ENCODE results near the gene NCEH1. TPM values are rescaled to one million over a fixed set of nuclear protein-coding genes. Genes with fewer than 3 reads are reported as not detected.

Gene NCEH1
- total and polyA plus RNA-seq, 2 of the 13 experiments (the other 11 are each of a cell fraction or from before 2014, with no cell fraction given), result 12.9 to 21.4 TPM

DNA sequence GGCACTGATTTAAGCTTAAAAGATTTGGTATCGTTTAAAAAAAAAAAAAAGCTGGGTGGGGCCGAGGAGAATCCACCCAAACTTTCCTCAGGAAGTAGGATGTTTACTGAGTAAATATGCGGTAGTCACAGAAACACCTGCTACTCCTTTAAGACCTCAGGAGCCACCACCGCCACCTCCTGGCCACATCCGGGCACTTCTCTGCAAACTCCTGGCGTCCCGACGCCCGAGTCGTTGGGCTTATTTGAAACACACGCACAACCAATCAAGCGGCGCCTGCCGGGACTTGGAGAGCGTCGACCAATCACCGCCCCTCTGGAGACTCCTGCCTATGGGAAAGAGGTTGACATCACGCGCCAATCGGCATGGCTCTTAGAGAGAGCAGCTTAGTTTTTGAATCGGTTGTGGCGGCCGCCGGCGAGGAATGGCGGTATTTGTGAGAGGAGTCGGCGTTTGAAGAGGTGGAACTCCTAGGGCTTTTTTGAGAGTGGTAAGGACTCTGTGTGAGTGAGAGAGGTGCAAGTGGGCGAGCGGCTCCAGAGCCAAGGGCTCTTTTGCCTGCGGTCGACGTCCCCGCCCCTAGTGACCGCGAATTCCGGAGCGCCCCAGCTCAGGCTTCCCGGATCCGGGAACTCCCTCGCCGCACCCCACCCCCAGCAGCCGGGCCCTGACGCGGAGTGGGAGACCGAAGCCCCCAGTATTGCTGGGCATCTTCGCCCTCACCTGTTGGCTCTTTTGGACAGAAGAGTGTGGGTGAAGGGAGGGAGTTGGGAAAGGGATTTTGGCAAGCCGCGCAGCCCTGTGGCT, 39.7 kb upstream of the NCEH1 start, which contains the start of gene ECT2 (continued):
- TF ChIP-seq PCBP1 (IDR thresholded peaks at IDR 0.05; ENCODE audit: borderline replicate concordance, low read depth, low read length), result 0 out of 2 replicates have a peak, but pooled peaks have one; percentile 43
- TF ChIP-seq, protein P1, sequence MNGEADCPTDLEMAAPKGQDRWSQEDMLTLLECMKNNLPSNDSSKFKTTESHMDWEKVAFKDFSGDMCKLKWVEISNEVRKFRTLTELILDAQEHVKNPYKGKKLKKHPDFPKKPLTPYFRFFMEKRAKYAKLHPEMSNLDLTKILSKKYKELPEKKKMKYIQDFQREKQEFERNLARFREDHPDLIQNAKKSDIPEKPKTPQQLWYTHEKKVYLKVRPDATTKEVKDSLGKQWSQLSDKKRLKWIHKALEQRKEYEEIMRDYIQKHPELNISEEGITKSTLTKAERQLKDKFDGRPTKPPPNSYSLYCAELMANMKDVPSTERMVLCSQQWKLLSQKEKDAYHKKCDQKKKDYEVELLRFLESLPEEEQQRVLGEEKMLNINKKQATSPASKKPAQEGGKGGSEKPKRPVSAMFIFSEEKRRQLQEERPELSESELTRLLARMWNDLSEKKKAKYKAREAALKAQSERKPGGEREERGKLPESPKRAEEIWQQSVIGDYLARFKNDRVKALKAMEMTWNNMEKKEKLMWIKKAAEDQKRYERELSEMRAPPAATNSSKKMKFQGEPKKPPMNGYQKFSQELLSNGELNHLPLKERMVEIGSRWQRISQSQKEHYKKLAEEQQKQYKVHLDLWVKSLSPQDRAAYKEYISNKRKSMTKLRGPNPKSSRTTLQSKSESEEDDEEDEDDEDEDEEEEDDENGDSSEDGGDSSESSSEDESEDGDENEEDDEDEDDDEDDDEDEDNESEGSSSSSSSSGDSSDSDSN (CRISPR knock-in tag; IDR thresholded peaks at IDR 0.05), result 0 out of 2 replicates have a peak, but pooled peaks have one; percentile 46
- TF ChIP-seq, protein P2, sequence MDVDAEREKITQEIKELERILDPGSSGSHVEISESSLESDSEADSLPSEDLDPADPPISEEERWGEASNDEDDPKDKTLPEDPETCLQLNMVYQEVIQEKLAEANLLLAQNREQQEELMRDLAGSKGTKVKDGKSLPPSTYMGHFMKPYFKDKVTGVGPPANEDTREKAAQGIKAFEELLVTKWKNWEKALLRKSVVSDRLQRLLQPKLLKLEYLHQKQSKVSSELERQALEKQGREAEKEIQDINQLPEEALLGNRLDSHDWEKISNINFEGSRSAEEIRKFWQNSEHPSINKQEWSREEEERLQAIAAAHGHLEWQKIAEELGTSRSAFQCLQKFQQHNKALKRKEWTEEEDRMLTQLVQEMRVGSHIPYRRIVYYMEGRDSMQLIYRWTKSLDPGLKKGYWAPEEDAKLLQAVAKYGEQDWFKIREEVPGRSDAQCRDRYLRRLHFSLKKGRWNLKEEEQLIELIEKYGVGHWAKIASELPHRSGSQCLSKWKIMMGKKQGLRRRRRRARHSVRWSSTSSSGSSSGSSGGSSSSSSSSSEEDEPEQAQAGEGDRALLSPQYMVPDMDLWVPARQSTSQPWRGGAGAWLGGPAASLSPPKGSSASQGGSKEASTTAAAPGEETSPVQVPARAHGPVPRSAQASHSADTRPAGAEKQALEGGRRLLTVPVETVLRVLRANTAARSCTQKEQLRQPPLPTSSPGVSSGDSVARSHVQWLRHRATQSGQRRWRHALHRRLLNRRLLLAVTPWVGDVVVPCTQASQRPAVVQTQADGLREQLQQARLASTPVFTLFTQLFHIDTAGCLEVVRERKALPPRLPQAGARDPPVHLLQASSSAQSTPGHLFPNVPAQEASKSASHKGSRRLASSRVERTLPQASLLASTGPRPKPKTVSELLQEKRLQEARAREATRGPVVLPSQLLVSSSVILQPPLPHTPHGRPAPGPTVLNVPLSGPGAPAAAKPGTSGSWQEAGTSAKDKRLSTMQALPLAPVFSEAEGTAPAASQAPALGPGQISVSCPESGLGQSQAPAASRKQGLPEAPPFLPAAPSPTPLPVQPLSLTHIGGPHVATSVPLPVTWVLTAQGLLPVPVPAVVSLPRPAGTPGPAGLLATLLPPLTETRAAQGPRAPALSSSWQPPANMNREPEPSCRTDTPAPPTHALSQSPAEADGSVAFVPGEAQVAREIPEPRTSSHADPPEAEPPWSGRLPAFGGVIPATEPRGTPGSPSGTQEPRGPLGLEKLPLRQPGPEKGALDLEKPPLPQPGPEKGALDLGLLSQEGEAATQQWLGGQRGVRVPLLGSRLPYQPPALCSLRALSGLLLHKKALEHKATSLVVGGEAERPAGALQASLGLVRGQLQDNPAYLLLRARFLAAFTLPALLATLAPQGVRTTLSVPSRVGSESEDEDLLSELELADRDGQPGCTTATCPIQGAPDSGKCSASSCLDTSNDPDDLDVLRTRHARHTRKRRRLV (CRISPR knock-in tag; IDR thresholded peaks at IDR 0.05), result no peak
- no peak for TF ChIP-seq NCOA1 (CRISPR knock-in tag; IDR thresholded peaks at IDR 0.05)
- TF ChIP-seq ZSCAN31 (CRISPR knock-in tag; IDR thresholded peaks at IDR 0.05; ENCODE audit: low read depth), result no peak
- no peak for TF ChIP-seq SCMH1 (CRISPR knock-in tag; IDR thresholded peaks at IDR 0.05; ENCODE audit: borderline replicate concordance)
- TF ChIP-seq SUZ12 (IDR thresholded peaks at IDR 0.05; ENCODE audit: low read depth, low read length), result no peak
- TF ChIP-seq ZNF550 (CRISPR knock-in tag; IDR thresholded peaks at IDR 0.05; ENCODE audit: borderline replicate concordance), result no peak
- TF ChIP-seq ZFP36L1 (CRISPR knock-in tag; IDR thresholded peaks at IDR 0.05), result peak; percentile 80; the same call in 1 of the 2 replicates
- no peak for TF ChIP-seq ZFP36L2 (CRISPR knock-in tag; IDR thresholded peaks at IDR 0.05)
- peak; percentile 76 for TF ChIP-seq POLR2G (IDR thresholded peaks at IDR 0.05; ENCODE audit: low read depth, low read length)
- TF ChIP-seq ZFP36 (IDR thresholded peaks at IDR 0.05; ENCODE audit: borderline replicate concordance, low read depth, low read length, partially characterized antibody), result no peak
- TF ChIP-seq ATAD3A (CRISPR knock-in tag; IDR thresholded peaks at IDR 0.05), result no peak
- TF ChIP-seq SP5 (CRISPR knock-in tag; IDR thresholded peaks at IDR 0.05; ENCODE audit: borderline replicate concordance, low read depth), result no peak
- TF ChIP-seq ZNF382 (CRISPR knock-in tag; IDR thresholded peaks at IDR 0.05; ENCODE audit: borderline replicate concordance), result no peak
- no peak for TF ChIP-seq ZNF205 (CRISPR knock-in tag; IDR thresholded peaks at IDR 0.05)
- TF ChIP-seq SMAD1 (CRISPR knock-in tag; IDR thresholded peaks at IDR 0.05; ENCODE audit: borderline replicate concordance, low read depth), result no peak
- TF ChIP-seq SYNCRIP (IDR thresholded peaks at IDR 0.05; ENCODE audit: insufficient read depth, low read depth, low read length), result no peak
- TF ChIP-seq, protein P3, sequence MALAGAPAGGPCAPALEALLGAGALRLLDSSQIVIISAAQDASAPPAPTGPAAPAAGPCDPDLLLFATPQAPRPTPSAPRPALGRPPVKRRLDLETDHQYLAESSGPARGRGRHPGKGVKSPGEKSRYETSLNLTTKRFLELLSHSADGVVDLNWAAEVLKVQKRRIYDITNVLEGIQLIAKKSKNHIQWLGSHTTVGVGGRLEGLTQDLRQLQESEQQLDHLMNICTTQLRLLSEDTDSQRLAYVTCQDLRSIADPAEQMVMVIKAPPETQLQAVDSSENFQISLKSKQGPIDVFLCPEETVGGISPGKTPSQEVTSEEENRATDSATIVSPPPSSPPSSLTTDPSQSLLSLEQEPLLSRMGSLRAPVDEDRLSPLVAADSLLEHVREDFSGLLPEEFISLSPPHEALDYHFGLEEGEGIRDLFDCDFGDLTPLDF (CRISPR knock-in tag; IDR thresholded peaks at IDR 0.05), result no peak; the same call in 1 of the 2 replicates
- no peak for TF ChIP-seq ZNF773 (CRISPR knock-in tag; IDR thresholded peaks at IDR 0.05; ENCODE audit: borderline replicate concordance)
- peak; percentile 71; the same call in 1 of the 2 replicates for TF ChIP-seq HOXA3 (CRISPR knock-in tag; IDR thresholded peaks at IDR 0.05)
- peak; percentile 62 for TF ChIP-seq FOSL2 (CRISPR knock-in tag; IDR thresholded peaks at IDR 0.05)
